ENCODE data around the gene PLPPR4. TPM values are rescaled to one million over a fixed set of nuclear protein-coding genes. Genes with fewer than 3 reads are reported as not detected.
A peak's percentile ranks its signal among the peaks of the same experiment; 100 is the strongest.
"Not testable (repeated sequence)": the region's sequence is repeated elsewhere in the genome, so short reads cannot be mapped to it uniquely, and the experiment has no call there.

PLPPR4 gene
- total and polyA plus RNA-seq, 9 donors: 5.6 to 10.0 (median 6.7) TPM

DNA sequence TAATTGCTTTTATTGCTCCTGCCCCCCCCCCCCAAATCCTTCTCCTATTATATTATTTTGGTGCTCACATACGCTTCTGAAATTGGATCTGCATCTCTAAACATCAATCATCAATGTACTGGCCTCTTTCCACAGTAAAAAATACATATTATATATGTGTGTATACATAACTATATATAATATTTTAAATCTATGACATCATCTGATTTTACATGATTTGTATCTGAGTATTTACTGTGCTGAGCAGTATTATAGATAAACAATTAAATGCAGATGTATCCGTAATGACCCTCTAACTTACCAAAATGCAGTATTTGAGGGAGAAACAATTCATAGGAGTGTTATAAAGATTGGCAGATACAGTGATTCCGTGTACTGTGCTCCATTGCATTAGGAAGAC is 832 bp downstream of the PLPPR4 start:
- peak; percentile 26 for DNase-seq
- no peaks in the 10 kb centered on the region for H3K36me3 ChIP-seq (ENCODE audit: control insufficient read depth, insufficient read depth, low read length)
- H3K27ac ChIP-seq (ENCODE audit: low read length): peak overlapping the region; percentile 51
- H3K4me1 ChIP-seq (ENCODE audit: control insufficient read depth, insufficient read depth, low read length): peaks cover 7% of the 10 kb centered on the region
- no peaks in the 10 kb centered on the region for H3K9me3 ChIP-seq (replicated peaks; ENCODE audit: control insufficient read depth, low read depth, low read length)
- WGBS (ENCODE audit: insufficient coverage): no CpG with 5 or more reads among the region's 3 CpGs
- peak overlapping the region; percentile 55 for H3K4me3 ChIP-seq (ENCODE audit: low read length)
- peaks cover 18% of the 10 kb centered on the region for H3K27me3 ChIP-seq (ENCODE audit: control insufficient read depth, insufficient read depth, low read length)

DNA sequence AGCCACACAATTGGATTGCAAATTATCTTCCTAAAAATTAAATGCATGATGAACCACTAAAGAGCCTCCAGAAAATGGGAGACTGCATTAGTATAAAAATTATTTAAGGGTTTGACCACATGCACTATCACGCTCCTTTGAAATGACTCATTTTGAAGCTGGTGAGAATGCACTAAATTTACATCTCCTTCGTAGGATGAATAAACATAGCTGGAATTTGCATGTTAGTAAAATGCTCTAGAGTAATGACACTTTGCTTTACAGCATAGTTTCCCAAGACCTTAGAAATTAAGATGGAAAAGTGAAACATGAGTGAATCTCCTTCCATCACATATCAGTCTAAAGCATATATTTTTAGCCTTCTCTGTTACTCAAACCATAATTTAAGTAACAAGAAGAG is 2.4 kb downstream of the PLPPR4 start:
- WGBS (ENCODE audit: insufficient coverage): no CpG with 5 or more reads among the region's 2 CpGs

DNA sequence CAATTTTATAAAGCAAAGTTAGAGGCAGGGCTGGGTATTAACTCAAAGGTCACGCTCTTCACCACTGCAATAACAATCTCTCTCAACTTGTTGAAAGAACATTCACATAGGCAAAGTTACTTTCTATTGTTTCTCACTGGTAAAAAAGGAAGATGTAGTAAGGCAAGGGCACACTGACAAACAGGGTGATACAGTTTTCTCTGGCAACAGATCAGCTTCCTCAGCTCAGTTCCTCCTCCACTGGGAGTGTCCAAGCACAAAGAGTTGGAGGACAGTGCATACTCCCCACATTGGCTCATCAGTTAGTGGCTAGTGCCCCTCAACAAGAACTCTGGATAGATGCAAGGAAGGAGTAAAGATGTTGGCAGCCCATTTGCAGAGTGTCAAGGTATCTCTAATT is 3.7 kb downstream of the PLPPR4 start:
- Histone ChIP-seq H3K27ac (ENCODE audit: low read length) (no peak overlapping the region), H3K36me3 (ENCODE audit: control insufficient read depth, insufficient read depth, low read length) (no peaks in the 10 kb centered on the region)
- no CpG with 5 or more reads among the region's 1 CpG for WGBS (ENCODE audit: insufficient coverage)

More for the DNA sequence above, 2.4 kb downstream of the PLPPR4 start:
- no peaks in the 10 kb centered on the region for H3K36me3 ChIP-seq (ENCODE audit: control insufficient read depth, insufficient read depth, low read length)
- H3K4me3 ChIP-seq (ENCODE audit: low read length): no peak overlapping the region
- no peak for DNase-seq
- no peak overlapping the region for H3K27ac ChIP-seq (ENCODE audit: low read length)
- H3K9me3 ChIP-seq (replicated peaks; ENCODE audit: control insufficient read depth, low read depth, low read length): no peaks in the 10 kb centered on the region
- H3K4me1 ChIP-seq (ENCODE audit: control insufficient read depth, insufficient read depth, low read length): peaks cover 7% of the 10 kb centered on the region
- peaks cover 18% of the 10 kb centered on the region for H3K27me3 ChIP-seq (ENCODE audit: control insufficient read depth, insufficient read depth, low read length)

DNA sequence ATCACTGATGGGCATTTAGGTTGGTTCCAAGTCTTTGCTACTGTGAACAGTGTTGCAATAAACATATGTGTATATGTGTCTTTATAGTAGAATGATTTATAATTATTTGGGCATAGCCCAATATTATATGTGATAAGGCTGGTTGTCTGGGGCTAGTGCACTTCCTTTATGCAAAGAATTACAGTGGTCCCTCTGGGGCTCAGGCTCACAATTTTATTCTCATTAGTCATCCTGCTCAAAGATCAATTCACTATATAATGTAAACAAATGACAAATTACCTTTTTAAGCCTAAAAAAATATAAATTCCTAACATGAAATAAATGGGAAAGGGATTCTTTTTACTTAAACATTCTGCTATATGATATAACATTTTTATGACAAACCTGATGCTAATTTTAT is 5.0 kb downstream of the PLPPR4 start:
- Histone ChIP-seq H3K27ac (ENCODE audit: low read length) (no peak overlapping the region), H3K36me3 (ENCODE audit: control insufficient read depth, insufficient read depth, low read length) (no peaks in the 10 kb centered on the region), H3K9me3 (replicated peaks; ENCODE audit: control insufficient read depth, low read depth, low read length) (no peaks in the 10 kb centered on the region), H3K4me3 (ENCODE audit: low read length) (no peak overlapping the region), H3K27me3 (ENCODE audit: control insufficient read depth, insufficient read depth, low read length) (peaks cover 7% of the 10 kb centered on the region), H3K4me1 (ENCODE audit: control insufficient read depth, insufficient read depth, low read length) (peaks cover 3% of the 10 kb centered on the region)
- DNase-seq: no peak

More for the DNA sequence above, 3.7 kb downstream of the PLPPR4 start:
- no peak overlapping the region for H3K4me3 ChIP-seq (ENCODE audit: low read length)
- peaks cover 7% of the 10 kb centered on the region for H3K4me1 ChIP-seq (ENCODE audit: control insufficient read depth, insufficient read depth, low read length)
- no peak for DNase-seq
- peaks cover 16% of the 10 kb centered on the region for H3K27me3 ChIP-seq (ENCODE audit: control insufficient read depth, insufficient read depth, low read length)
- no peaks in the 10 kb centered on the region for H3K9me3 ChIP-seq (replicated peaks; ENCODE audit: control insufficient read depth, low read depth, low read length)

DNA sequence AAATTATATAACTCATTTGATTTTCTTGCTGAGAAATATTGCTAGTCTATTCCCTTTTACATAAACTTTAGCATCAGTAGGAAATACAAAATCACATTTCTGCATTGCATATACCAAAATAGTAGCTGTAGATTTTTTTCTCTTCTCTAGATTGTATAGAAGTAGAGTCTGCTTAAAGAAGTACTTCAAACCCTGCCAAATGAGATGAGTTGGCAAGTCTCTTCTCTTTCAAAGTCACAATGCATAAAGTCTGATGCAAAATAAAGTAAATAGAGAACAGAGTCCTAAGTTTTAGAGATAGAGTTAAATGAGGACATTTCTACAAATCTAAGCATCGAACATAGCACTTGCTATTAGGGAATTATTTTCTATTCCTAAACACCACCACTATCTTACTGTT is 6.4 kb downstream of the PLPPR4 start:
- Histone ChIP-seq H3K27me3 (ENCODE audit: control insufficient read depth, insufficient read depth, low read length) (no peaks in the 10 kb centered on the region), H3K36me3 (ENCODE audit: control insufficient read depth, insufficient read depth, low read length) (no peaks in the 10 kb centered on the region), H3K4me1 (ENCODE audit: control insufficient read depth, insufficient read depth, low read length) (no peaks in the 10 kb centered on the region), H3K27ac (ENCODE audit: low read length) (no peak overlapping the region), H3K9me3 (replicated peaks; ENCODE audit: control insufficient read depth, low read depth, low read length) (no peaks in the 10 kb centered on the region), H3K4me3 (ENCODE audit: low read length) (no peak overlapping the region)
- WGBS (ENCODE audit: insufficient coverage): no CpG with 5 or more reads among the region's 1 CpG
- peak; percentile 31 for DNase-seq

DNA sequence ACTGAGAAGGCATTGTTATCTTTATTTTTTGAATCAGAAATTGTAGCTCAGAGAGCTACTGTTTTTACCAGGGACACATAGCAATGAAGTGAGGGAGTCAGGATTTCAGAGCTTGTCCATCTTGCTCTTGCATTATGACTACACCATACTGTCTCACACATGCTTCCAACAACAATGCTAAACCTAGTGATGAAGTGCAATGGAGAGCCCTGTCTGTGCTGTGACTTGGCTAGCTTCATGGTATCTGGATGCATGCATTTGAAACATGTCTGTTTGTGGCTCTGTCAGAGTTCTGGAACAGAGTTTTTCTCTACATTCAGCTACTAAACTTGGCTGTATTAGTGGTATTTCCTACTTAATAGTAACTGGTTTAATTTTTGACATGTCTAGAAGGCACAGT is 7.0 kb downstream of the PLPPR4 start:
- Histone ChIP-seq H3K36me3 (ENCODE audit: control insufficient read depth, insufficient read depth, low read length) (no peaks in the 10 kb centered on the region), H3K27ac (ENCODE audit: low read length) (no peak overlapping the region), H3K27me3 (ENCODE audit: control insufficient read depth, insufficient read depth, low read length) (no peaks in the 10 kb centered on the region), H3K4me1 (ENCODE audit: control insufficient read depth, insufficient read depth, low read length) (no peaks in the 10 kb centered on the region), H3K9me3 (replicated peaks; ENCODE audit: control insufficient read depth, low read depth, low read length) (no peaks in the 10 kb centered on the region), H3K4me3 (ENCODE audit: low read length) (no peak overlapping the region)
- DNase-seq: no peak

DNA sequence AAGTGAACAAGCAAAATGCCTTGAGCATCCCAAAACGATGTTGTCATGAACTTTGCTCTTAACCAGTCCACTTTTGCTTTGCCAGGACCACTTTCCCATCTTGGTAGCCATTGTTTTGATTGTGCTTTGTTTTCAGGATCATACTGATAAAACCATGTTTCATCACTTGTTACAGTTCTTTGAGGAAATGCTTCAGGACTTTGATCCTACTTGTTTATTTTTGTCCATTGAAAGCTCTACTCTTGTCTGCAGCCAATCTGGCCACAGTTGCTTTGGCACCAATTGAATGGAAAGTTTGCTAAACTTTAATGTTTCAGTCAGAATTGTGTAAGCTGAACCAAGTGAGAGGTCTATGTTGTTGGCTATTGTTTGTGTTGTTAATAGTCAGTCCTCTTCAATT is 12.8 kb downstream of the PLPPR4 start:
- no CpG with 5 or more reads among the region's 1 CpG for WGBS (ENCODE audit: insufficient coverage)
- no peak for DNase-seq
- Histone ChIP-seq H3K27me3 (ENCODE audit: control insufficient read depth, insufficient read depth, low read length) (no peaks in the 10 kb centered on the region), H3K4me3 (ENCODE audit: low read length) (no peak overlapping the region), H3K9me3 (replicated peaks; ENCODE audit: control insufficient read depth, low read depth, low read length) (no peaks in the 10 kb centered on the region), H3K4me1 (ENCODE audit: control insufficient read depth, insufficient read depth, low read length) (no peaks in the 10 kb centered on the region), H3K36me3 (ENCODE audit: control insufficient read depth, insufficient read depth, low read length) (no peaks in the 10 kb centered on the region), H3K27ac (ENCODE audit: low read length) (no peak overlapping the region)

DNA sequence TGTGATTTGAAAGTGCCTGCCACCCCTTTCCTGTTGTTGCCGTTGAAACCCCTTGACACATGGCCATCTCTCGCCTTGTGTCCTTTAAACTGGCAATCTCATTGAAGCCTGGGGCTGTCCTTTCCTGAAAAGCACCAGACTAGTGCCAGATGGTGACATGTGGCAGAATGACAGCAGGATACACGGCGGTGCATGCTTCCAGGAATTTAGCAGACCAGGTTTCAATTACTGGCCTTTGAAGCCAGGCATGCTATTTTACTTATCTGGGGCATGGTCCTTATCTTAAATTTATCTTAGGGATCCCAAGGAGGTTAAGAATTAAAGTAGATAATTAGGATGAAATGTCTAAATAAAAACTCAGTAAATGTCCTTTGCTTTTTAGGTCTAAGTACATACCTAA is 15.2 kb downstream of the PLPPR4 start:
- H3K36me3 ChIP-seq (ENCODE audit: control insufficient read depth, insufficient read depth, low read length): no peaks in the 10 kb centered on the region
- no peaks in the 10 kb centered on the region for H3K27me3 ChIP-seq (ENCODE audit: control insufficient read depth, insufficient read depth, low read length)
- DNase-seq: peak; percentile 25
- H3K27ac ChIP-seq (ENCODE audit: low read length): no peak overlapping the region
- H3K4me1 ChIP-seq (ENCODE audit: control insufficient read depth, insufficient read depth, low read length): no peaks in the 10 kb centered on the region
- H3K4me3 ChIP-seq (ENCODE audit: low read length): no peak overlapping the region
- 39% methylated on average over 4 of the region's 4 CpGs for WGBS (ENCODE audit: insufficient coverage)
- no peaks in the 10 kb centered on the region for H3K9me3 ChIP-seq (replicated peaks; ENCODE audit: control insufficient read depth, low read depth, low read length)

DNA sequence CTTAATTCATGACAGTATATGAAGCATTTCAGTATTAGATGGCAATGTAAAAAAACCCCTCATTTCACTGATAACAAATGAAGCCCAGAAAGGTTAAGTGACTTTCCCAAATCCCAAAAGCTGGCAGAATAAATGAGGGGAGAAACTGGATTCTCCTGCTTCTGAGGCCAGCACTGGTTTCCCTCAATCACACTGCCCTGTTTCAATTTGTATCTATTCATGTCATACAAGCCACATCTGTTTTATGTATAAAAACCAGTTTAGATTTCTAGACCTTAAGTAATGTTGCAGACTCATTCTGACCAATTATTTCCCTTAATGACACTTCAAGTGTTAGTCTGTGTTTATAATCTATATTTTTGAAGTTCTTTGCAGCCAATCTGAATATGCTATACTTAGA is 16.8 kb downstream of the PLPPR4 start:
- H3K27me3 ChIP-seq (ENCODE audit: control insufficient read depth, insufficient read depth, low read length): no peaks in the 10 kb centered on the region
- DNase-seq: peak; percentile 43
- H3K9me3 ChIP-seq (replicated peaks; ENCODE audit: control insufficient read depth, low read depth, low read length): no peaks in the 10 kb centered on the region
- H3K27ac ChIP-seq (ENCODE audit: low read length): no peak overlapping the region
- no peaks in the 10 kb centered on the region for H3K4me1 ChIP-seq (ENCODE audit: control insufficient read depth, insufficient read depth, low read length)
- H3K4me3 ChIP-seq (ENCODE audit: low read length): no peak overlapping the region
- H3K36me3 ChIP-seq (ENCODE audit: control insufficient read depth, insufficient read depth, low read length): no peaks in the 10 kb centered on the region

DNA sequence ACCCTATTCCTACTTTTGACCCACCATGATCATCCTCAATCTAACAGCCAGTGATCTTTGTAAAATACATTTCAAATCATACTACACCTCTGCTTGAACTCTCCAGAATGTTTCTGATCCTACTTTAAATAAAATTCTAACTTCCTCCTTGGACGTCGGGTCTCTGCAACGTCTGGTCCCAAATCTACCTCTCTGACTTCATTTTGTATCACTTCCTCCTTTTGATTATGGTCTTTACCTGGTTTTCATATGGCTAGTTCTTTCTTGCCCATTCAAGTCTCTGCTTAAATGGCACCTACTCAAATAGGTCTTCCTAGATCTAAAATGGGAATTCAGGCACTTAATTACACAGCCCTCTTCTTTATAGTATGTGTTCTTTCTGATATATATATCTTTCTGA is 18.2 kb downstream of the PLPPR4 start:
- Histone ChIP-seq H3K4me1 (ENCODE audit: control insufficient read depth, insufficient read depth, low read length) (no peaks in the 10 kb centered on the region), H3K27me3 (ENCODE audit: control insufficient read depth, insufficient read depth, low read length) (no peaks in the 10 kb centered on the region), H3K9me3 (replicated peaks; ENCODE audit: control insufficient read depth, low read depth, low read length) (no peaks in the 10 kb centered on the region), H3K4me3 (ENCODE audit: low read length) (no peak overlapping the region), H3K36me3 (ENCODE audit: control insufficient read depth, insufficient read depth, low read length) (no peaks in the 10 kb centered on the region), H3K27ac (ENCODE audit: low read length) (no peak overlapping the region)
- WGBS (ENCODE audit: insufficient coverage): 45% methylated on average over 3 of the region's 3 CpGs
- no peak for DNase-seq

DNA sequence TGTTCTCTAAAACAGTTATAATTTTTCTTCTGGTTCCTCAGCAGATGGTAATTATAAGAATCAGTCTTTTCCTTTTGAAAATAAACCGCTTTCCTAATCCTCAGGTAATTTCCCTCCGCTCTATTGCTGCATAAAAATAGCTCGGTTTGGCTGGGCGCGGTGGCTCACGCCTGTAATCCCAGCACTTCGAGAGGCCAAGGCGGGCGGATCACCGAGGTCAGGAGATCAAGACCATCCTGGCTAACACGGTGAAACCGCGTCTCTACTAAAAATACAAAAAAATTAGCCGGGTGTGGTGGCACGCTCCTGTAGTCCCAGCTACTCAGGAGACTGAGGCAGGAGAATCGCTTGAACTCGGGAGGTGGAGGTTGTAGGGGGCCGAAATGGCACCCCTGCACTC is 19.2 kb downstream of the PLPPR4 start:
- H3K27ac ChIP-seq (ENCODE audit: low read length); H3K36me3 ChIP-seq (ENCODE audit: control insufficient read depth, insufficient read depth, low read length); H3K4me3 ChIP-seq (ENCODE audit: low read length); H3K27me3 ChIP-seq (ENCODE audit: control insufficient read depth, insufficient read depth, low read length); H3K4me1 ChIP-seq (ENCODE audit: control insufficient read depth, insufficient read depth, low read length); H3K9me3 ChIP-seq (replicated peaks; ENCODE audit: control insufficient read depth, low read depth, low read length); DNase-seq: not testable (repeated sequence)
- WGBS (ENCODE audit: insufficient coverage): over 99% methylated on average over 15 of the region's 18 CpGs
